ENCODE measurements around the gene ZNF407.

The ZNF407 gene

GRCh38 chr18:74661008-74661407 is 63.3 kb downstream of the ZNF407 start:
- H3K9me3 ChIP-seq (ENCODE audit: insufficient read depth, low read length, severe bottlenecking) = no peaks in the 10 kb centered on the region
- no peaks in the 10 kb centered on the region for H3K79me2 ChIP-seq (ENCODE audit: insufficient read depth, low read length)
- TF ChIP-seq EZH2 (IDR thresholded peaks at IDR 0.05; ENCODE audit: borderline replicate concordance, low read depth, low read length, severe bottlenecking) = no peak
- TF ChIP-seq, protein P1, sequence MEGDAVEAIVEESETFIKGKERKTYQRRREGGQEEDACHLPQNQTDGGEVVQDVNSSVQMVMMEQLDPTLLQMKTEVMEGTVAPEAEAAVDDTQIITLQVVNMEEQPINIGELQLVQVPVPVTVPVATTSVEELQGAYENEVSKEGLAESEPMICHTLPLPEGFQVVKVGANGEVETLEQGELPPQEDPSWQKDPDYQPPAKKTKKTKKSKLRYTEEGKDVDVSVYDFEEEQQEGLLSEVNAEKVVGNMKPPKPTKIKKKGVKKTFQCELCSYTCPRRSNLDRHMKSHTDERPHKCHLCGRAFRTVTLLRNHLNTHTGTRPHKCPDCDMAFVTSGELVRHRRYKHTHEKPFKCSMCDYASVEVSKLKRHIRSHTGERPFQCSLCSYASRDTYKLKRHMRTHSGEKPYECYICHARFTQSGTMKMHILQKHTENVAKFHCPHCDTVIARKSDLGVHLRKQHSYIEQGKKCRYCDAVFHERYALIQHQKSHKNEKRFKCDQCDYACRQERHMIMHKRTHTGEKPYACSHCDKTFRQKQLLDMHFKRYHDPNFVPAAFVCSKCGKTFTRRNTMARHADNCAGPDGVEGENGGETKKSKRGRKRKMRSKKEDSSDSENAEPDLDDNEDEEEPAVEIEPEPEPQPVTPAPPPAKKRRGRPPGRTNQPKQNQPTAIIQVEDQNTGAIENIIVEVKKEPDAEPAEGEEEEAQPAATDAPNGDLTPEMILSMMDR (IDR thresholded peaks at IDR 0.05; ENCODE audit: borderline replicate concordance, extremely low read depth, low read length, poor library complexity, severe bottlenecking) = no peak
- ATAC-seq (ENCODE audit: insufficient read depth, low read depth) (no peak), DNase-seq (no peak)
- H3K4me2 ChIP-seq (ENCODE audit: insufficient read depth, low read length) = no peak overlapping the region
- no peak overlapping the region for H3K27ac ChIP-seq (ENCODE audit: low read length)
- no peaks in the 10 kb centered on the region for H3K27me3 ChIP-seq (ENCODE audit: insufficient read depth, low read length, poor library complexity)
- H4K20me1 ChIP-seq (ENCODE audit: insufficient read depth, low read length) = no peaks in the 10 kb centered on the region
- no peak overlapping the region for H3K4me3 ChIP-seq (ENCODE audit: low read depth in 1 of 2, low read length in 2 of 2)
- no peaks in the 10 kb centered on the region for H3K36me3 ChIP-seq (ENCODE audit: insufficient read depth, low read length)
- no peak overlapping the region for H2AFZ ChIP-seq (ENCODE audit: low read depth, low read length)
- no peaks in the 10 kb centered on the region for H3K4me1 ChIP-seq (ENCODE audit: insufficient read depth, low read length)
- no peak overlapping the region for H3K9ac ChIP-seq (ENCODE audit: low read depth, low read length)

DNA sequence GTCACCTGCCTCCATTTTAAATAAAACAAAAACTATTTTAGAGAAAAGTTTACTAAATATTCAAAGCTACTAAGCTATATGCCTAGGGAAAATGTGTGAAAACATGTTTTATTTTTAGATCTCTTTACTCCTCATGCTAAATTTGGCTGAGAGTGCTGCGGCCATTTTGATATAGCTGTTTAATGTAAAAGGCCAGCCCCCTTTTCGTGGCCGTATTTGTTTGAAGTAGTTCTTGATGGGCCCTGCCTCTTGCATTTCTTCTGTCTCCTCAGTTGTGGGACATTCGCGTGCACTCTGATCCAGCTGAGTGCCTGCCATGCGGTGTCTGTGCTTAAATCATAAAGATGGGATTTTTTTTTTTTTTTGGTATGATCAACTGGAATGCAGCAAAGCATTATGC is 64.0 kb downstream of the ZNF407 start:
- TF ChIP-seq, protein P1 (IDR thresholded peaks at IDR 0.05; ENCODE audit: borderline replicate concordance, extremely low read depth, low read length, poor library complexity, severe bottlenecking) = no peak
- TF ChIP-seq EZH2 (IDR thresholded peaks at IDR 0.05; ENCODE audit: borderline replicate concordance, low read depth, low read length, severe bottlenecking) = no peak

DNA sequence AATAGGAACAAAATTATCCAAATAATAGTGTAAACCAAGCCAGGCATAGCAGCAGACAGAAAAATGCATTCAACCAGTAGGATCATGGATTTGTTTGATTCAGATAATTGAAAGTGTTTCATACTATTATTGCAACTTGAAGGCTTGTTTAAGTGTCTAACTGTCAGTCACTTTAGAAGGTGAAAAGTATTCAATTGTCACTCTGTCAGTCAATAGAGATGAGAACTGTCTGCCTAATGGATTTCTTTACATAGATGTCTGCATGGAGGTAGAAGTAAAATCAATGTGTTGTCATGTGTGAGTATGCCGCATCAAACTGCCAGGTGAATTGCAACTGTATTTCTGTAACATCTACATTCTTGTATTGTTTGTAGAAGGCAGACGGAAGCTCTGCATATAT is 65.0 kb downstream of the ZNF407 start:
- H3K36me3 ChIP-seq (ENCODE audit: insufficient read depth, low read length) = no peaks in the 10 kb centered on the region
- H3K9ac ChIP-seq (ENCODE audit: low read depth, low read length) = no peak overlapping the region
- no peaks in the 10 kb centered on the region for H3K27me3 ChIP-seq (ENCODE audit: insufficient read depth, low read length, poor library complexity)
- ATAC-seq (ENCODE audit: insufficient read depth, low read depth) (no peak), DNase-seq (no peak)
- H2AFZ ChIP-seq (ENCODE audit: low read depth, low read length) = no peak overlapping the region
- H3K79me2 ChIP-seq (ENCODE audit: insufficient read depth, low read length) = no peaks in the 10 kb centered on the region
- H3K9me3 ChIP-seq (ENCODE audit: insufficient read depth, low read length, severe bottlenecking) = no peaks in the 10 kb centered on the region
- H3K4me2 ChIP-seq (ENCODE audit: insufficient read depth, low read length) = no peak overlapping the region
- TF ChIP-seq, protein P1 (IDR thresholded peaks at IDR 0.05; ENCODE audit: borderline replicate concordance, extremely low read depth, low read length, poor library complexity, severe bottlenecking) = no peak
- no peak for TF ChIP-seq EZH2 (IDR thresholded peaks at IDR 0.05; ENCODE audit: borderline replicate concordance, low read depth, low read length, severe bottlenecking)
- no peak overlapping the region for H3K4me3 ChIP-seq (ENCODE audit: low read depth in 1 of 2, low read length in 2 of 2)
- no peaks in the 10 kb centered on the region for H4K20me1 ChIP-seq (ENCODE audit: insufficient read depth, low read length)
- H3K27ac ChIP-seq (ENCODE audit: low read length) = no peak overlapping the region
- no peaks in the 10 kb centered on the region for H3K4me1 ChIP-seq (ENCODE audit: insufficient read depth, low read length)

More for the DNA sequence above, 64.0 kb downstream of the ZNF407 start:
- Histone ChIP-seq H3K4me1 (ENCODE audit: insufficient read depth, low read length) (no peaks in the 10 kb centered on the region), H3K27me3 (ENCODE audit: insufficient read depth, low read length, poor library complexity) (no peaks in the 10 kb centered on the region), H4K20me1 (ENCODE audit: insufficient read depth, low read length) (no peaks in the 10 kb centered on the region), H3K9ac (ENCODE audit: low read depth, low read length) (no peak overlapping the region), H3K9me3 (ENCODE audit: insufficient read depth, low read length, severe bottlenecking) (no peaks in the 10 kb centered on the region), H3K36me3 (ENCODE audit: insufficient read depth, low read length) (no peaks in the 10 kb centered on the region), H3K79me2 (ENCODE audit: insufficient read depth, low read length) (no peaks in the 10 kb centered on the region), H3K4me2 (ENCODE audit: insufficient read depth, low read length) (no peak overlapping the region), H2AFZ (ENCODE audit: low read depth, low read length) (no peak overlapping the region), H3K4me3 (ENCODE audit: low read depth in 1 of 2, low read length in 2 of 2) (no peak overlapping the region), H3K27ac (ENCODE audit: low read length) (no peak overlapping the region)
- DNase-seq (no peak), ATAC-seq (ENCODE audit: insufficient read depth, low read depth) (no peak)

DNA sequence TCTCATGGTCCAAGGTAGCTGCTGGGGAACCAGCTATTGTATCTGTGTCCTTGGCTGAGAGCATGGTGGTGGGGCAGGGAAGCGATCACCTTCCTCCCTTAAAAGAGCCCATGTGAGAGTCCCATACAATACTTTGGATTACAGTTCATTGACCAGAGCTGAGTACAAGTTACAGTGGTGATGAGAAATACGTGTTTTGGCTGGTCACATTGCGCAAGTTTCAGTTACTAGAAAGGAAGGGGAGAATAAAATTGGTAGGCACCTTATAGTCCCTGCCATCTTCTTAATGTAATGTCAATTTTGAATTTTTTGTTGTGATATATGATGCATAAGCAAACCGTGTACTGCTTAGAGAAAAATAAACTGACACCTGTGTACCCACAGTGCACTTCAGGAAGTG is 67.7 kb downstream of the ZNF407 start:
- H3K9ac ChIP-seq (ENCODE audit: low read depth, low read length) = no peak overlapping the region
- no peak for DNase-seq
- no peaks in the 10 kb centered on the region for H3K4me1 ChIP-seq (ENCODE audit: insufficient read depth, low read length)
- no peak overlapping the region for H3K4me3 ChIP-seq (ENCODE audit: low read depth in 1 of 2, low read length in 2 of 2)
- H3K9me3 ChIP-seq (ENCODE audit: insufficient read depth, low read length, severe bottlenecking) = no peaks in the 10 kb centered on the region
- no peaks in the 10 kb centered on the region for H4K20me1 ChIP-seq (ENCODE audit: insufficient read depth, low read length)
- no peak overlapping the region for H2AFZ ChIP-seq (ENCODE audit: low read depth, low read length)
- H3K36me3 ChIP-seq (ENCODE audit: insufficient read depth, low read length) = no peaks in the 10 kb centered on the region
- H3K4me2 ChIP-seq (ENCODE audit: insufficient read depth, low read length) = no peak overlapping the region
- no peak for ATAC-seq (ENCODE audit: insufficient read depth, low read depth)
- H3K27ac ChIP-seq (ENCODE audit: low read length) = no peak overlapping the region
- TF ChIP-seq, protein P1 (IDR thresholded peaks at IDR 0.05; ENCODE audit: borderline replicate concordance, extremely low read depth, low read length, poor library complexity, severe bottlenecking) = no peak
- no peak for TF ChIP-seq EZH2 (IDR thresholded peaks at IDR 0.05; ENCODE audit: borderline replicate concordance, low read depth, low read length, severe bottlenecking)
- H3K79me2 ChIP-seq (ENCODE audit: insufficient read depth, low read length) = peaks cover 2% of the 10 kb centered on the region; the same call in 1 of the 2 replicates
- no peaks in the 10 kb centered on the region for H3K27me3 ChIP-seq (ENCODE audit: insufficient read depth, low read length, poor library complexity)

All from DND-41 (cell line).